MCF 10A (cell line): ENCODE measurements around the gene SPINT1. TPM values are rescaled to one million over a fixed set of nuclear protein-coding genes. Genes with fewer than 3 reads are reported as not detected.

Experiments used
- BruUV-seq: library from RNA; stranded (reverse); fragments of 400-500 nt; replicated peaks from 2 replicates; lab custom pipeline; 2021; lab: Mats Ljungman, UMichigan
- CTCF ChIA-PET: fragments of 300-600 bp; sonication (Branson Sonifier 250); formaldehyde crosslinking; extraction: SDS; loops from one replicate; lab custom pipeline; 2021; ENCODE audit warnings: antibody characterized with exemption, inconsistent platforms; lab: Yijun Ruan, JAX
- POLR2A ChIA-PET: fragments of 300-600, 350-650 bp; sonication (Branson Sonifier 250); formaldehyde crosslinking; extraction: SDS; loops from one replicate; lab custom pipeline; 2020; ENCODE audit warnings: antibody characterized with exemption, inconsistent platforms; lab: Yijun Ruan, JAX
- DNase-seq: peaks from one replicate; pipeline ENCODE4 v3.0.0-alpha.2; 2018; ENCODE audit not compliant: unreplicated experiment
- H3K27ac Mint-ChIP-seq: one replicate; pipeline ENCODE4 v1.8.0; 2022; ENCODE audit warnings: mild to moderate bottlenecking, low read depth, mixed read lengths; ENCODE audit not compliant: unreplicated experiment
- H3K27me3 Mint-ChIP-seq: one replicate; pipeline ENCODE4 v1.8.0; 2022; ENCODE audit warnings: mixed read lengths; ENCODE audit not compliant: insufficient read depth, unreplicated experiment
- H3K36me3 Mint-ChIP-seq: one replicate; pipeline ENCODE4 v1.8.0; 2022; ENCODE audit warnings: mild to moderate bottlenecking, moderate library complexity, mixed read lengths; ENCODE audit not compliant: insufficient read depth, unreplicated experiment
- H3K4me1 Mint-ChIP-seq: one replicate; pipeline ENCODE4 v1.8.0; 2022; ENCODE audit warnings: mixed read lengths; ENCODE audit not compliant: insufficient read depth, unreplicated experiment
- H3K4me3 Mint-ChIP-seq: one replicate; pipeline ENCODE4 v1.8.0; 2022; ENCODE audit warnings: mild to moderate bottlenecking, moderate library complexity, mixed read lengths; ENCODE audit not compliant: unreplicated experiment
- H3K9me3 Mint-ChIP-seq: one replicate; pipeline ENCODE4 v1.8.0; 2022; ENCODE audit warnings: mixed read lengths; ENCODE audit not compliant: unreplicated experiment
- intact Hi-C: fragments of 100-400 bp; cut with micrococcal nuclease; formaldehyde crosslinking; loops from 2 replicates; pipeline ENCODE4 v1.14.1; 2022
- total RNA-seq: library from RNA; stranded (reverse); gene quantifications from 2 replicates; pipeline ENCODE4 v1.2.3, GENCODE V29; 2022
- TF ChIP-seq, protein P1 (sequence below): fragments of 200-600 bp; IDR thresholded peaks from one replicate; pipeline ENCODE4 v1.8.0; 2022; ENCODE audit warnings: antibody characterized with exemption, mild to moderate bottlenecking; ENCODE audit not compliant: unreplicated experiment

Gene SPINT1
- total RNA-seq, 1 experiment from 2014 or later, result 57.9 TPM

GRCh38 chr15:40823572-40824343 lies 20.1 kb upstream of the SPINT1 start:
- POLR2A ChIA-PET, result interaction anchor here (1.1 to 2.5 kb wide), 3 partner anchors 11 to 20 kb away, joined by 4 to 12 read pairs (median 5); partner anchors contain the start of genes DNAJC17, SPINT1 and ZFYVE19
- no TSS peak for BruUV-seq

GRCh38 chr15:40825661-40826422 lies 18.0 kb upstream of the SPINT1 start:
- ChIA-PET CTCF (interaction anchor here (0.8 to 1.2 kb wide), 2 partner anchors 31 to 48 kb away, joined by 3 read pairs; no protein-coding TSS in a partner anchor), POLR2A (no interaction called here)
- no peaks in the 10 kb centered on the region for H3K36me3 Mint-ChIP-seq
- H3K4me1 Mint-ChIP-seq, result peaks cover 3% of the 10 kb centered on the region
- TF ChIP-seq, protein P1, sequence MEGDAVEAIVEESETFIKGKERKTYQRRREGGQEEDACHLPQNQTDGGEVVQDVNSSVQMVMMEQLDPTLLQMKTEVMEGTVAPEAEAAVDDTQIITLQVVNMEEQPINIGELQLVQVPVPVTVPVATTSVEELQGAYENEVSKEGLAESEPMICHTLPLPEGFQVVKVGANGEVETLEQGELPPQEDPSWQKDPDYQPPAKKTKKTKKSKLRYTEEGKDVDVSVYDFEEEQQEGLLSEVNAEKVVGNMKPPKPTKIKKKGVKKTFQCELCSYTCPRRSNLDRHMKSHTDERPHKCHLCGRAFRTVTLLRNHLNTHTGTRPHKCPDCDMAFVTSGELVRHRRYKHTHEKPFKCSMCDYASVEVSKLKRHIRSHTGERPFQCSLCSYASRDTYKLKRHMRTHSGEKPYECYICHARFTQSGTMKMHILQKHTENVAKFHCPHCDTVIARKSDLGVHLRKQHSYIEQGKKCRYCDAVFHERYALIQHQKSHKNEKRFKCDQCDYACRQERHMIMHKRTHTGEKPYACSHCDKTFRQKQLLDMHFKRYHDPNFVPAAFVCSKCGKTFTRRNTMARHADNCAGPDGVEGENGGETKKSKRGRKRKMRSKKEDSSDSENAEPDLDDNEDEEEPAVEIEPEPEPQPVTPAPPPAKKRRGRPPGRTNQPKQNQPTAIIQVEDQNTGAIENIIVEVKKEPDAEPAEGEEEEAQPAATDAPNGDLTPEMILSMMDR, result no peak
- no peak overlapping the region for H3K4me3 Mint-ChIP-seq
- peak; percentile 55 for DNase-seq
- no peaks in the 10 kb centered on the region for H3K9me3 Mint-ChIP-seq
- no TSS peak for BruUV-seq
- H3K27me3 Mint-ChIP-seq, result no peaks in the 10 kb centered on the region
- no peak overlapping the region for H3K27ac Mint-ChIP-seq
- intact Hi-C loops, result no loop called here

More at GRCh38 chr15:40823572-40824343, 20.1 kb upstream of the SPINT1 start:
- DNase-seq, result peak; percentile 58
- Mint-ChIP-seq H3K36me3 (no peaks in the 10 kb centered on the region), H3K4me3 (no peak overlapping the region), H3K27me3 (no peaks in the 10 kb centered on the region), H3K27ac (no peak overlapping the region), H3K9me3 (no peaks in the 10 kb centered on the region), H3K4me1 (peaks cover 3% of the 10 kb centered on the region)
- CTCF ChIA-PET, result interaction anchor here (0.7 to 0.9 kb wide), 2 partner anchors 10 to 68 kb away, joined by 3 read pairs; no protein-coding TSS in a partner anchor
- TF ChIP-seq, protein P1, result no peak
- intact Hi-C loops, result no loop called here

DNA sequence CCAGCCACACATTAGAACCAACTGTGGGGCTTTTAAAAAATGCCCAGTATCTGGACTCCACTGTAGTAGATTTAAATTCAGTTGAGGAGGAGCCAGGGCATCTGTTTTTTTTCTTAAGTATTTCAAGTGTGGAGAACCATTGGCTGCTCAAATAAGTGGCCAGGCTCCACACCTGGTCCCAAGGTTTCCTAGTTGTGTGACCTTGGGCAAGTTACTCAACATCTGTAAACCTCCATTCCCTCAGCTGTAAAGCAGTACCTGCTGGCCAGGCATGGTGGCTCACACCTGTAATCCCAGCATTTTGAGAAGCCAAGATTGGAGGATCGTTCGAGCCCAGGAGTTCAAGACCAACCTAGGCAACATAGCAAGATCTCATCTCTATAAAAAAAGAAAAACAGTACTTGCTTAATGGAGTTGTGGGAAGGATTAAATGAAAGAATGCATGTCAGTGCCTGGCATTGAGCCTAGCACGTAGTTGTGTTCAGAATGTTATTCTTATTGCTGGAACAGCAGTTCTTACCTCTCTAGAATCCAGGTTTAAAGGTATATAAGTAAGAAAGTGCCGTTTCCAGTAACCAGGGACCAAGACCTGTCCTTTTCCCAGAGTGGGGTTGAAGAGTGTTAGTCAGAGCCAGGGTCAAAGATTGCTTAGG lies 17.3 kb upstream of the SPINT1 start:
- TF ChIP-seq, protein P1, result no peak
- POLR2A ChIA-PET, result no interaction called here
- no TSS peak for BruUV-seq
- Mint-ChIP-seq H3K27ac (no peak overlapping the region), H3K4me1 (peaks cover 3% of the 10 kb centered on the region), H3K27me3 (no peaks in the 10 kb centered on the region), H3K36me3 (no peaks in the 10 kb centered on the region), H3K9me3 (no peaks in the 10 kb centered on the region), H3K4me3 (no peak overlapping the region)
- CTCF ChIA-PET, result interaction anchor here (1.2 kb wide), 1 partner anchor 31 kb away, joined by 3 read pairs; no protein-coding TSS in a partner anchor
- intact Hi-C loops, result no loop called here
- no peak for DNase-seq
